B cell (primary cell): ENCODE data around the gene PRTFDC1. TPM values are rescaled to one million over a fixed set of nuclear protein-coding genes. Genes with fewer than 3 reads are reported as not detected.

Source experiments
- ATAC-seq: fragments of 200-7000 bp; cut with Tn5 transposase; one replicate; pipeline ENCODE4 v1.10.0; 2021; ENCODE audit warnings: low read depth, mild to moderate bottlenecking, moderate number of reproducible peaks, moderate library complexity
- CTCF ChIA-PET: fragments of 350-600 bp; sonication (Branson Sonifier 250); formaldehyde crosslinking; loops from one replicate; lab custom pipeline; 2021; ENCODE audit warnings: antibody characterized with exemption, inconsistent platforms; lab: Charles Lee
- POLR2A ChIA-PET: fragments of 350-600 bp; sonication (Branson Sonifier 250); formaldehyde crosslinking; loops from one replicate; lab custom pipeline; 2021; ENCODE audit warnings: antibody characterized with exemption; lab: Charles Lee
- DNase-seq: peaks from one replicate; pipeline ENCODE4 v3.0.0; 2013
- H2AFZ ChIP-seq: 2 replicates; pipeline ENCODE4 v1.6.1; 2012; ENCODE audit warnings: mild to moderate bottlenecking, low read depth, low read length; ENCODE audit not compliant: insufficient read depth, poor library complexity, severe bottlenecking
- H3K27ac ChIP-seq, 2 donors: 1 replicate in 1 of 2; 2 replicates in 1 of 2; pipeline ENCODE4 v1.5.1; 2012 to 2013; ENCODE audit warnings: low read length in 2 of 2, mild to moderate bottlenecking in 2 of 2, moderate library complexity in 1 of 2
- H3K27me3 ChIP-seq, 4 experiments: fragments of 200-600 bp in 1 of 4; sonication (generic) in 1 of 4; replicated peaks in 1 of 4; 1 replicate in 2 of 4; 2 replicates in 2 of 4; pipeline versions ENCODE4 v1.6.1 to v1.7.0; 2013 to 2016; ENCODE audit warnings: low read length in 3 of 4, mild to moderate bottlenecking in 2 of 4, mixed read lengths in 1 of 4, moderate library complexity in 1 of 4; ENCODE audit not compliant: insufficient read depth in 4 of 4, control insufficient read depth in 3 of 4; ENCODE audit errors: control extremely low read depth in 1 of 4
- H3K36me3 ChIP-seq, 2 experiments: replicated peaks in 1 of 2; 1 replicate in 1 of 2; 2 replicates in 1 of 2; pipeline versions ENCODE4 v1.6.1 to v1.7.1; 2013; ENCODE audit warnings: low read length in 1 of 2; ENCODE audit not compliant: insufficient read depth in 2 of 2, control insufficient read depth in 1 of 2; ENCODE audit errors: control extremely low read depth in 1 of 2, extremely low read depth in 1 of 2
- H3K4me1 ChIP-seq, 2 donors: fragments of 200-600 bp in 1 of 2; sonication (generic) in 1 of 2; 1 replicate in 1 of 2; 2 replicates in 1 of 2; pipeline versions ENCODE4 v1.5.1 to v1.6.1; 2013 to 2017; ENCODE audit warnings: low read length in 2 of 2; ENCODE audit not compliant: control insufficient read depth in 2 of 2, insufficient read depth in 2 of 2
- H3K4me2 ChIP-seq: replicated peaks from 2 replicates; pipeline ENCODE3; 2012; ENCODE audit warnings: mild to moderate bottlenecking, low read depth, low read length; ENCODE audit not compliant: poor library complexity, severe bottlenecking
- H3K4me3 ChIP-seq, 5 experiments: fragments of 200-600 bp in 1 of 5; sonication (generic) in 1 of 5; 1 replicate in 3 of 5; 2 replicates in 2 of 5; pipeline versions ENCODE4 v1.5.1 to v1.7.0; 2011 to 2016; ENCODE audit warnings: low read length in 4 of 5, mild to moderate bottlenecking in 4 of 5, low read depth in 2 of 5, control low read depth in 1 of 5, moderate library complexity in 1 of 5; ENCODE audit not compliant: insufficient read depth in 1 of 5; ENCODE audit errors: control extremely low read depth in 1 of 5, extremely low read depth in 1 of 5
- H3K79me2 ChIP-seq: fragments of 200-600 bp; sonication (generic); one replicate; pipeline ENCODE4 v1.6.0; 2016; ENCODE audit warnings: low read length; ENCODE audit not compliant: control insufficient read depth, insufficient read depth
- H3K9ac ChIP-seq: fragments of 200-600 bp; sonication (generic); 2 replicates; pipeline ENCODE4 v1.6.1; 2017; ENCODE audit warnings: mild to moderate bottlenecking, low read length, moderate library complexity
- H3K9me3 ChIP-seq, 3 donors: one replicate each; pipeline versions ENCODE4 v1.6.1 to v1.7.1; 2013; ENCODE audit warnings: low read length in 2 of 3; ENCODE audit not compliant: control insufficient read depth in 2 of 3, insufficient read depth in 1 of 3; ENCODE audit errors: control extremely low read depth in 1 of 3
- H4K20me1 ChIP-seq: 2 replicates; pipeline ENCODE4 v1.6.0; 2012; ENCODE audit warnings: mild to moderate bottlenecking, low read length; ENCODE audit not compliant: insufficient read depth, control insufficient read depth, poor library complexity, severe bottlenecking
- H3K27ac Mint-ChIP-seq: one replicate; pipeline ENCODE4 v1.8.0; 2021; ENCODE audit warnings: mixed read lengths
- H3K27me3 Mint-ChIP-seq: one replicate; pipeline ENCODE4 v1.8.0; 2021; ENCODE audit warnings: mixed read lengths
- H3K4me1 Mint-ChIP-seq: one replicate; pipeline ENCODE4 v1.8.0; 2021; ENCODE audit warnings: mixed read lengths
- H3K4me3 Mint-ChIP-seq: one replicate; pipeline ENCODE4 v1.8.0; 2021; ENCODE audit warnings: mixed read lengths
- H3K9me3 Mint-ChIP-seq: one replicate; pipeline ENCODE4 v1.8.0; 2022; ENCODE audit warnings: mixed read lengths; ENCODE audit not compliant: insufficient read depth
- EZH2 ChIP-seq: IDR thresholded peaks from 2 replicates; pipeline ENCODE4 v1.6.1; 2012; ENCODE audit warnings: borderline replicate concordance, low read depth, mild to moderate bottlenecking, moderate library complexity, low read length; ENCODE audit not compliant: insufficient read depth, poor library complexity, severe bottlenecking
- WGBS: methylation state at CpG from one replicate; pipeline ENCODE4 v1.1.5; 2013; ENCODE audit warnings: missing lambda C conversion rate; ENCODE audit not compliant: insufficient coverage; 5-methylcytosine and 5-hydroxymethylcytosine counted together
- intact Hi-C: fragments of 100-400 bp; cut with micrococcal nuclease; formaldehyde crosslinking; loops from one replicate; pipeline ENCODE4 v1.10.0; 2022
- polyA plus RNA-seq: library from polyadenylated mRNA; depleted of rRNA; stranded (reverse); fragments of >200 nt; gene quantifications from 2 replicates; pipeline ENCODE4 v1.2.3, GENCODE V29; 2012
- total RNA-seq, 2 donors: library from RNA; stranded (reverse); fragments of 120-200 nt in 1 of 2; gene quantifications; 1 replicate in 1 of 2; 2 replicates in 1 of 2; pipeline versions ENCODE4 v1.2.3 to v1.2.4, GENCODE V29; 2013 to 2022
- TF ChIP-seq, protein P1 (sequence below): fragments of 200-600 bp; IDR thresholded peaks from one replicate; pipeline ENCODE4 v1.8.0; 2022; ENCODE audit warnings: antibody characterized with exemption, mild to moderate bottlenecking

The PRTFDC1 gene
- total and polyA plus RNA-seq, 2 donors (not counting 1 experiment from before 2014, with no cell fraction given) = 0.63 TPM; not detected in 1

DNA sequence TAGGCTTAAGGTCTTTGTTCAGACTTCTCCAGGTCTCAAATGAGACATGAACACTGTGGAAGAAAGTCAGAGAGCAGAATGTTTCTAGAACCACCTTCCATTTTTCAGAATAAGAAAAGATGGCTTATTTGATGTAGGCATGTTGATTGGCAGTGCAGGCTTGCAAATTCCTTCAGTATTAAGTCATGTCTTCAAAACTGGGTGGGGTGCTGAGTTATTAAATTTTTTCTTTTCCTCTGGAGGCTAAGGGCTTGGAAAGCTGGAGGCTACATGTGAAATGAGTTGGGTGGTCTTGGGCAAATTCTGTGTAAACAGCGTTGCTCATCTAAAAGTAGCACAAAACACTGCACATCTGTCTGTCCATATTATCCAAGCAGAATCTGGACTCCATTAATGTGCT is 62.8 kb downstream of the PRTFDC1 start:
- DNase-seq (no peak), ATAC-seq (no peak)
- Mint-ChIP-seq H3K4me1 (peaks cover 41% of the 10 kb centered on the region), H3K9me3 (no peaks in the 10 kb centered on the region), H3K27me3 (no peaks in the 10 kb centered on the region), H3K27ac (no peak overlapping the region), H3K4me3 (no peak overlapping the region)
- Histone ChIP-seq H2AFZ (no peak overlapping the region), H3K4me3 (no peak overlapping the region), H3K27ac (no peak overlapping the region), H3K4me1 (peaks cover 18 to 29% of the 10 kb centered on the region in 2 donors), H3K36me3 (no peaks in the 10 kb centered on the region), H4K20me1 (no peaks in the 10 kb centered on the region), H3K4me2 (no peak overlapping the region), H3K79me2 (no peaks in the 10 kb centered on the region), H3K9ac (no peak overlapping the region), H3K9me3 (peaks cover 0 to 2% (median 0%) of the 10 kb centered on the region in 3 donors), H3K27me3 (no peaks in the 10 kb centered on the region)
- POLR2A ChIA-PET = no interaction called here
- no CpG with 5 or more reads among the region's 1 CpG for WGBS
- TF ChIP-seq, protein P1, sequence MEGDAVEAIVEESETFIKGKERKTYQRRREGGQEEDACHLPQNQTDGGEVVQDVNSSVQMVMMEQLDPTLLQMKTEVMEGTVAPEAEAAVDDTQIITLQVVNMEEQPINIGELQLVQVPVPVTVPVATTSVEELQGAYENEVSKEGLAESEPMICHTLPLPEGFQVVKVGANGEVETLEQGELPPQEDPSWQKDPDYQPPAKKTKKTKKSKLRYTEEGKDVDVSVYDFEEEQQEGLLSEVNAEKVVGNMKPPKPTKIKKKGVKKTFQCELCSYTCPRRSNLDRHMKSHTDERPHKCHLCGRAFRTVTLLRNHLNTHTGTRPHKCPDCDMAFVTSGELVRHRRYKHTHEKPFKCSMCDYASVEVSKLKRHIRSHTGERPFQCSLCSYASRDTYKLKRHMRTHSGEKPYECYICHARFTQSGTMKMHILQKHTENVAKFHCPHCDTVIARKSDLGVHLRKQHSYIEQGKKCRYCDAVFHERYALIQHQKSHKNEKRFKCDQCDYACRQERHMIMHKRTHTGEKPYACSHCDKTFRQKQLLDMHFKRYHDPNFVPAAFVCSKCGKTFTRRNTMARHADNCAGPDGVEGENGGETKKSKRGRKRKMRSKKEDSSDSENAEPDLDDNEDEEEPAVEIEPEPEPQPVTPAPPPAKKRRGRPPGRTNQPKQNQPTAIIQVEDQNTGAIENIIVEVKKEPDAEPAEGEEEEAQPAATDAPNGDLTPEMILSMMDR = no peak
- TF ChIP-seq EZH2 = no peak
- CTCF ChIA-PET = no interaction called here
- intact Hi-C loops = loop anchor here (5.0 kb wide), 1 partner anchor 63 kb away; the partner anchor contains the start of gene PRTFDC1

DNA sequence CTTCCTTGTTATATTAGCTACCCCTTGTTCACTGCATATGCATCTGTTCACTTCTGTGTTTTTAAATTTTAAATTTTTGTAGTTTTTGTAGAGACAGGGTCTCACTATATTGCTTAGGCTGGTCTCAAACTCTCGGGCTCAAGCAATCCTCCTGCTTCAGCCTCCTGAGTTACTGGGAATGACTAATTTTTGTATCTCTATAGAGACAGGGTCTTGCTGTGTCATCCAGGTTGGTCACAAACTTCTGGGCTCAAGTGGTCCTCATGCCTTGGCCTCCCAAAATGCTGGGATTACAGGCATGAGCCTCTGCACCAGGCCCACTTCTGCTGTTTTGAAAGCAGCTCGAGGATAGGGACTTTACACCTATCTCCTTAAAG is 64.6 kb downstream of the PRTFDC1 start:
- POLR2A ChIA-PET = no interaction called here
- no peaks in the 10 kb centered on the region for H3K79me2 ChIP-seq
- H3K27ac Mint-ChIP-seq = peak overlapping the region; percentile 60
- H3K27me3 ChIP-seq = no peaks in the 10 kb centered on the region
- intact Hi-C loops = loop anchor here (2.0 to 5.0 kb wide), 4 partner anchors 13 to 163 kb away; partner anchors contain the start of genes ENKUR, PRTFDC1 and THNSL1
- CTCF ChIA-PET = interaction anchor here (1.5 kb wide), 1 partner anchor 13 kb away, joined by 4 read pairs; no protein-coding TSS in a partner anchor
- H3K4me3 ChIP-seq = peak overlapping the region in 2 of 5 experiments; percentile 11 to 37
- H3K4me3 Mint-ChIP-seq = peak overlapping the region; percentile 64
- H4K20me1 ChIP-seq = no peaks in the 10 kb centered on the region
- H3K9me3 Mint-ChIP-seq = no peaks in the 10 kb centered on the region
- no peaks in the 10 kb centered on the region for H3K36me3 ChIP-seq
- H3K9ac ChIP-seq = peak overlapping the region; percentile 36
- H3K27ac ChIP-seq = peak overlapping the region in 1 of 2 donors; percentile 74
- H3K4me2 ChIP-seq = peak overlapping the region; percentile 55
- peak overlapping the region; percentile 72 for H2AFZ ChIP-seq
- H3K4me1 ChIP-seq = peaks cover 20 to 37% of the 10 kb centered on the region in 2 donors
- peaks cover 44% of the 10 kb centered on the region for H3K4me1 Mint-ChIP-seq
- DNase-seq (no peak), ATAC-seq (peak; percentile 5)
- peaks cover 0 to 3% (median 0%) of the 10 kb centered on the region in 3 donors for H3K9me3 ChIP-seq
- no peaks in the 10 kb centered on the region for H3K27me3 Mint-ChIP-seq
- TF ChIP-seq, protein P1 = no peak
- no peak for TF ChIP-seq EZH2
- no CpG with 5 or more reads among the region's 2 CpGs for WGBS
